HEK293T (cell line): ENCODE measurements around the gene TTLL11.
"Not testable (repeated sequence)": the region's sequence is repeated elsewhere in the genome, so short reads cannot be mapped to it uniquely, and the experiment has no call there.

Source experiments
- CTCF ChIA-PET: fragments of 350-600 bp; formaldehyde crosslinking; extraction: SDS; loops from one replicate; lab custom pipeline; 2021; ENCODE audit warnings: antibody characterized with exemption, inconsistent platforms; lab: Yijun Ruan, JAX
- POLR2A ChIA-PET: fragments of 350-600 bp; formaldehyde crosslinking; extraction: SDS; loops from one replicate; lab custom pipeline; 2020; ENCODE audit warnings: antibody characterized with exemption, inconsistent platforms; lab: Yijun Ruan, JAX
- DNase-seq: peaks from one replicate; pipeline ENCODE4 v3.0.0; 2012; ENCODE audit warnings: mixed read lengths; ENCODE audit errors: extremely low spot score
- ARNT ChIP-seq: fragments of 450-650 bp; IDR thresholded peaks from 2 replicates; pipeline ENCODE4 v1.6.1; 2017; ENCODE audit warnings: mild to moderate bottlenecking
- BHLHE40 ChIP-seq: fragments of 450-650 bp; IDR thresholded peaks from 2 replicates; pipeline ENCODE4 v1.6.1; 2016; ENCODE audit warnings: mild to moderate bottlenecking, moderate library complexity, borderline replicate concordance
- CTBP1 ChIP-seq: fragments of 450-650 bp; IDR thresholded peaks from 2 replicates; pipeline ENCODE4 v1.6.1; 2016; ENCODE audit warnings: borderline replicate concordance
- ELF4 ChIP-seq: fragments of 450-650 bp; IDR thresholded peaks from 2 replicates; pipeline ENCODE4 v1.6.1; 2017; ENCODE audit warnings: antibody characterized with exemption
- FOXA1 ChIP-seq: fragments of 450-650 bp; IDR thresholded peaks from 2 replicates; pipeline ENCODE4 v1.6.1; 2016; ENCODE audit warnings: mild to moderate bottlenecking
- FOXK2 ChIP-seq: fragments of 450-650 bp; IDR thresholded peaks from 2 replicates; pipeline ENCODE4 v1.6.1; 2016; ENCODE audit warnings: mild to moderate bottlenecking
- FOXM1 ChIP-seq: fragments of 450-650 bp; IDR thresholded peaks from 2 replicates; pipeline ENCODE4 v1.6.1; 2017; ENCODE audit warnings: mild to moderate bottlenecking, borderline replicate concordance
- HDGF ChIP-seq: fragments of 450-650 bp; IDR thresholded peaks from 2 replicates; pipeline ENCODE4 v1.6.1; 2017; ENCODE audit warnings: antibody characterized with exemption, borderline replicate concordance
- L3MBTL2 ChIP-seq: fragments of 450-650 bp; conservative IDR thresholded peaks from 2 replicates; pipeline ENCODE4 v1.6.1; 2016; ENCODE audit warnings: mild to moderate bottlenecking
- LEF1 ChIP-seq: fragments of 450-650 bp; IDR thresholded peaks from 2 replicates; pipeline ENCODE4 v1.6.1; 2017; ENCODE audit warnings: mild to moderate bottlenecking, borderline replicate concordance
- NFRKB ChIP-seq: fragments of 450-650 bp; IDR thresholded peaks from 2 replicates; pipeline ENCODE4 v1.6.1; 2016; ENCODE audit warnings: mild to moderate bottlenecking, moderate library complexity
- PKNOX1 ChIP-seq: fragments of 450-650 bp; IDR thresholded peaks from 2 replicates; pipeline ENCODE4 v1.6.1; 2016
- SP1 ChIP-seq: fragments of 450-650 bp; IDR thresholded peaks from 2 replicates; pipeline ENCODE4 v1.6.1; 2017
- SUZ12 ChIP-seq: fragments of 450-650 bp; IDR thresholded peaks from 2 replicates; pipeline ENCODE4 v1.6.1; 2016; ENCODE audit warnings: mild to moderate bottlenecking
- TARDBP ChIP-seq: fragments of 450-650 bp; IDR thresholded peaks from 2 replicates; pipeline ENCODE4 v1.6.1; 2016
- ZNF384 ChIP-seq: fragments of 450-650 bp; IDR thresholded peaks from 2 replicates; pipeline ENCODE4 v1.6.1; 2016

The TTLL11 gene

DNA sequence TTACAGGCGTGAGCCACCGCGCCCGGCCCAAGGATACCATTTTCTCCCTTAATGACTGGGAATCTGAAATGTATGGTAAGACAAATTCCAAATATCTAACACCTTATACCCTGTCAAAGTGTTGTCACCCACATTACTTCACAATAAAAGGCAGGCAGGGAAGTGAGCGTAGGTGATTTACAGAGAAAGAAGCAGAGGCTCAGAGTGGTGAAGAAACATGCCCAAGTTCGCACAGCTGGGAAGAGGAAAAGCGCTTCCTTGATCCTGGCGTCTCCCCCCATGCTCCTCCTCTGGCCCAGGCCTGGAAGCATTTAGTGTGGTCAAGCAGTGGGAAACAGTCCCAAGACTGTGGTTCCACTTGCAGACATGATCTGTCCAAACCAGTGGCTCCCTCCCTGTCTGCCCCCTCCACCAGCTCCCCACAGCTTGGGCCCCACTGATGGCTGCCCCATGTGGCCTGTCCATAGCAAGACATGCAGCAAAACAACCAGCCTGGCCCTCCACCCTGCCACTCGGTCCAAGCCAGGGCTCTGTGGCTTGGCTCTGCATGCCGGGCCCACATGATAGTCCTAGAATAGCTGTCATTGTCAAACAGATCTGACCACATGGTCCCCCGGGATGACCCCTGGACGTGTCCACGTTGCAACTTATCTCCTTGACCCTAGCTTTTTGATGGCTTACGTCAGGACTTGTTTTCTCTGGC is 107.2 kb downstream of the TTLL11 start:
- CTCF ChIA-PET = interaction anchor here (0.6 kb wide), 2 partner anchors 39 to 441 kb away, joined by 3 read pairs; no protein-coding TSS in a partner anchor
- no peak for DNase-seq
- POLR2A ChIA-PET = no interaction called here
- TF ChIP-seq ZNF384 (no peak), SP1 (no peak), FOXM1 (no peak), FOXK2 (no peak), ELF4 (no peak), CTBP1 (no peak), NFRKB (no peak), HDGF (no peak), BHLHE40 (no peak), SUZ12 (no peak), FOXA1 (no peak), ARNT (no peak), LEF1 (no peak), PKNOX1 (no peak), L3MBTL2 (no peak), TARDBP (no peak)

DNA sequence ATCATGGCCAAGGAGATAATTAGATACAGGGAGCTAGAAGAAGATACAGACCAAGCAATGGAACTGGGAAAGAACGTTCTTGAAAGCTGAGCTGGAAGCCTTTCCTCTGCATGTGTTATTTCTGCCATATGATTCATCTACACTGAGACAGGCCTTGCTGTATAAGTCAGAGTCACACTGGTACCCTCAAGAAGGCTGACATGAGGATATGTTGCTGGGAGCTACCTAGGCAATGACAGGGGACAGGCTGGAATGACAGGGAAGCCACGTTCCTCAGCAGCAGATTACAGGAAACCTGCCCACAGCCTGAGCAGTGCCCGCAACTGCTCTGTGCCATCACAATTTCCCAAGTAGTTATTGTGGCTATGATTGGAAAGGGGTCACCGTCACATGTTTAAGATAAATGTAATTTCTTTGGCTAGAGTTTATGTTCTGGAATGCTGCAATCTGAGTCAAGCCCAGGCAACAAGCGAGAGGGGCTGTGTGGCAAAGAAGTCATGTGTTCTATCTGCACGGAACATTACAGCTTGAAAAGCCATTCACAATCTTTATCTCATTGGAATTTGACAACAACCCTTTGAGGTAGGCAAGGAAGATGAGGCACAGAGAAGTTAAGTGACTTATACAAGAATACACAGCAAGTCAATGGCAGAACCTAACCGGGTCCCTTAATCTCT is 108.2 kb downstream of the TTLL11 start:
- TF ChIP-seq SUZ12 (no peak), ZNF384 (no peak), L3MBTL2 (no peak), FOXK2 (no peak), FOXM1 (no peak), ELF4 (no peak), ARNT (no peak), HDGF (no peak), FOXA1 (no peak), BHLHE40 (no peak), NFRKB (no peak), CTBP1 (no peak)
- CTCF ChIA-PET = interaction anchor here (1.0 kb wide), 1 partner anchor 364 kb away, joined by 3 read pairs; no protein-coding TSS in a partner anchor
- DNase-seq = no peak
- POLR2A ChIA-PET = no interaction called here

GRCh38 chr9:121983736-121984135 is 109.4 kb downstream of the TTLL11 start:
- CTCF ChIA-PET = interaction anchor here (1.0 kb wide), 1 partner anchor 363 kb away, joined by 3 read pairs; no protein-coding TSS in a partner anchor
- no peak for DNase-seq
- POLR2A ChIA-PET = no interaction called here
- no peak for TF ChIP-seq ARNT
- TF ChIP-seq HDGF = no peak
- TF ChIP-seq NFRKB = no peak
- TF ChIP-seq LEF1 = no peak
- no peak for TF ChIP-seq ZNF384
- TF ChIP-seq PKNOX1 = no peak
- no peak for TF ChIP-seq SUZ12
- no peak for TF ChIP-seq FOXA1
- TF ChIP-seq FOXK2 = no peak
- TF ChIP-seq BHLHE40 = no peak

GRCh38 chr9:121981118-121981883 is 111.8 kb downstream of the TTLL11 start:
- POLR2A ChIA-PET = no interaction called here
- no peak for TF ChIP-seq ZNF384
- TF ChIP-seq TARDBP = no peak
- TF ChIP-seq PKNOX1 = no peak
- no peak for TF ChIP-seq SUZ12
- no peak for TF ChIP-seq HDGF
- no peak for TF ChIP-seq LEF1
- TF ChIP-seq NFRKB = no peak
- no peak for TF ChIP-seq CTBP1
- no peak for TF ChIP-seq FOXA1
- TF ChIP-seq FOXM1 = no peak
- CTCF ChIA-PET = interaction anchor here (1.0 to 1.3 kb wide), 2 partner anchors 9 to 246 kb away, joined by 3 read pairs; no protein-coding TSS in a partner anchor
- no peak for DNase-seq

DNA sequence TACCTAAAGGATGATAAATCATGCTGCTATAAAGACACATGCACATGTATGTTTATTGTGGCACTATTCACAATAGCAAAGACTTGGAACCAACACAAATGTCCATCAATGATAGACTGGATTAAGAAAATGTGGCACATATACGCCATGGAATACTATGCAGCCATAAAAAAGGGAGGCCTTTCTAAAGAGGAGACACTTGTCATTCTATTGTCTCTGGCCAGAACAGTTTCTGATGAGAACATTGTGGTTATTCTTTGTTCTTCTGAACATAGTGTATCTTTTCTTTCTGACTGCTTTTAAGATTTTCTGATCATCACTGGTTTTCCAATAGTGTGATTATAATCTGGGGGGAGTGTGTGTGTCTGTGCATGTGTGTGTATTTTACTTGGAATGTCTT is 112.4 kb downstream of the TTLL11 start:
- CTCF ChIA-PET = interaction anchor here (1.3 kb wide), 1 partner anchor 245 kb away, joined by 3 read pairs; no protein-coding TSS in a partner anchor
- POLR2A ChIA-PET = not testable (repeated sequence)

GRCh38 chr9:121979736-121980135 is 113.4 kb downstream of the TTLL11 start:
- CTCF ChIA-PET = no interaction called here
- no peak for TF ChIP-seq SUZ12
- TF ChIP-seq HDGF = no peak
- no peak for TF ChIP-seq TARDBP
- no peak for TF ChIP-seq L3MBTL2
- TF ChIP-seq NFRKB = no peak
- TF ChIP-seq SP1 = no peak
- no peak for TF ChIP-seq PKNOX1
- no peak for TF ChIP-seq FOXK2
- POLR2A ChIA-PET = no interaction called here
- DNase-seq = no peak

More for the DNA sequence above, 112.4 kb downstream of the TTLL11 start:
- DNase-seq = not testable (repeated sequence)
